Measurements from ENCODE around the gene FAM53A. TPM values are rescaled to one million over a fixed set of nuclear protein-coding genes. Genes with fewer than 3 reads are reported as not detected.

FAM53A gene
- total and polyA plus RNA-seq, 2 of the 13 experiments (the other 11 are each of a cell fraction or from before 2014, with no cell fraction given), result 0.48 to 1.1 TPM

DNA sequence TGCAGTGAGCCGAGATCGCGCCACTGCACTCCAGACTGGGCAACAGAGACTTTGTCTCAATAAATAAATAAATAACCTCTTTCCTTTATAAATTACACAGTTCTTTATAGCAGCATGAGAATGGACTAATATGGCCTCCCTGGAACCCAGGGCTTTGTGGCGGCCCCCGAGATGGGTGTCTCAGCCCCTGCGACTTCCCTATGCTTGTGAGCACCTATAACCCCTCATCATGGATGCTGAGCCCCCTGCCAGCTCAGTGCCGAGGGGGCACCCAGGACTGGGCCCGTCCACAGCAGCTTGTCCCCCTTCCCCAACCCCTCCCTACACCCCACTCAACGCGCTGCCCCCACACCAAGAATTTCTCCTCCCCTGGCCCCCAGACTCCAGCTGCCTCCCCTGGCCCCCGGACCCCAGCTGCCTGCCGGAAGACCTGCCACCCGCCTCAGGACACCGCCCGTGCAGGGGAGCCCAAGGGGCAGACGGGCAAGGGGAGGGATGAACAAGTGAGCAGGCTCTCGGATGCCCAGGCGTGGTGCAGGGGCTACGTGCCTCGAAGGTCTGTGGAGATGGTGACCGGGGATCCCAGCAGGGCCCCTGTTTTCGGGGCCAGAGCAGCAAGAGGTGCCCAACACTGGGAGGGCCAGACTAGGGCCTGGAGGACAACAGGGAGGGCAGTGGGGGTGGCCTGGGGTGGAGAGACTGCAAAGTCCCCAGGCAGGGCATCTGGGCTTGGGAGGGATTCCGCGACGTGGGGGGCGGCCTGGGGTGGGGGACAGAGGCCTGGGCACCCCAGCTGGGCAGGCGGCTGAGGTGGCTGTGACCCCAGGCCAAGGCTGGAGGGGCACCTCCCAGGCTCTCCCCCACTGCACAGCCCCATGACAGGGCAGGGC, 74.0 kb downstream of the FAM53A start (continued):
- TF ChIP-seq, protein P1, sequence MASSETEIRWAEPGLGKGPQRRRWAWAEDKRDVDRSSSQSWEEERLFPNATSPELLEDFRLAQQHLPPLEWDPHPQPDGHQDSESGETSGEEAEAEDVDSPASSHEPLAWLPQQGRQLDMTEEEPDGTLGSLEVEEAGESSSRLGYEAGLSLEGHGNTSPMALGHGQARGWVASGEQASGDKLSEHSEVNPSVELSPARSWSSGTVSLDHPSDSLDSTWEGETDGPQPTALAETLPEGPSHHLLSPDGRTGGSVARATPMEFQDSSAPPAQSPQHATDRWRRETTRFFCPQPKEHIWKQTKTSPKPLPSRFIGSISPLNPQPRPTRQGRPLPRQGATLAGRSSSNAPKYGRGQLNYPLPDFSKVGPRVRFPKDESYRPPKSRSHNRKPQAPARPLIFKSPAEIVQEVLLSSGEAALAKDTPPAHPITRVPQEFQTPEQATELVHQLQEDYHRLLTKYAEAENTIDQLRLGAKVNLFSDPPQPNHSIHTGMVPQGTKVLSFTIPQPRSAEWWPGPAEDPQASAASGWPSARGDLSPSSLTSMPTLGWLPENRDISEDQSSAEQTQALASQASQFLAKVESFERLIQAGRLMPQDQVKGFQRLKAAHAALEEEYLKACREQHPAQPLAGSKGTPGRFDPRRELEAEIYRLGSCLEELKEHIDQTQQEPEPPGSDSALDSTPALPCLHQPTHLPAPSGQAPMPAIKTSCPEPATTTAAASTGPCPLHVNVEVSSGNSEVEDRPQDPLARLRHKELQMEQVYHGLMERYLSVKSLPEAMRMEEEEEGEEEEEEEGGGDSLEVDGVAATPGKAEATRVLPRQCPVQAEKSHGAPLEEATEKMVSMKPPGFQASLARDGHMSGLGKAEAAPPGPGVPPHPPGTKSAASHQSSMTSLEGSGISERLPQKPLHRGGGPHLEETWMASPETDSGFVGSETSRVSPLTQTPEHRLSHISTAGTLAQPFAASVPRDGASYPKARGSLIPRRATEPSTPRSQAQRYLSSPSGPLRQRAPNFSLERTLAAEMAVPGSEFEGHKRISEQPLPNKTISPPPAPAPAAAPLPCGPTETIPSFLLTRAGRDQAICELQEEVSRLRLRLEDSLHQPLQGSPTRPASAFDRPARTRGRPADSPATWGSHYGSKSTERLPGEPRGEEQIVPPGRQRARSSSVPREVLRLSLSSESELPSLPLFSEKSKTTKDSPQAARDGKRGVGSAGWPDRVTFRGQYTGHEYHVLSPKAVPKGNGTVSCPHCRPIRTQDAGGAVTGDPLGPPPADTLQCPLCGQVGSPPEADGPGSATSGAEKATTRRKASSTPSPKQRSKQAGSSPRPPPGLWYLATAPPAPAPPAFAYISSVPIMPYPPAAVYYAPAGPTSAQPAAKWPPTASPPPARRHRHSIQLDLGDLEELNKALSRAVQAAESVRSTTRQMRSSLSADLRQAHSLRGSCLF (CRISPR knock-in tag; IDR thresholded peaks at IDR 0.05; ENCODE audit: borderline replicate concordance), result no peak

DNA sequence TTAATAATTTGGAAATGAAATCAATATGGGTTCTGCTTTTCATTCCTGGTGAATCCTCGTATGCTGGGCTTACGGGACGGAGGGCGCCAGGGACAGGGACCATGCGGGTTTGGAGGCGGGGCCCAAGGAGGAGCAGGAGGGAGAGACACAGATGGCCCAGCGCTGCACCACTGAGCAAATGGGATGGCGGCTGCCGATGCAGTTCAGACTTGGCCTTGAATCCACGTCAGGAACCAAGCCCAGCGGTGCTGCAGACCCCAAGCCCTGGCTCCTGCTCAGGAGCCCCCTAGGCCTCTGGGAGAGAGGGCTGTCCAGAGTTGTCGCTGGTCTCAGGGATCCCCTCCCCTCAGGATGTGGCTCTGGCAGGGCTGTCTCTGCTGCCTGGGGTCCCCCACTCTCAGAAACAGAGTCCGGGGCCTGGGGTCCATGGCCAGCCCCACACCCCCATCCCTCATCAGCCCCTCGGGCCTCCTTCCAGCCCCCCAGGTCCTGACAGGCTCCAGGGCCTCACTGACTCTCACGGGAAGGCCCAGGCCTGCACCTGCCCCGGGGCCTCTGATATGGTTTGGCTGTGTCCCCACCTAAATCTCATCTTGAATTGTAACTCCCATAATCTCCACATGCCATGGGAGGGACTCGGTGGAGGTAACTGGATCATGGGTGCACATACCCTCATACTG, 75.2 kb downstream of the FAM53A start:
- H2AFZ ChIP-seq (ENCODE audit: low read length), result no peak overlapping the region
- no peaks in the 10 kb centered on the region for H4K20me1 ChIP-seq (ENCODE audit: insufficient read depth, low read length)
- H3K9me3 ChIP-seq (ENCODE audit: low read length), result no peaks in the 10 kb centered on the region
- H3K27ac ChIP-seq (ENCODE audit: extremely low read length, insufficient read depth, low read length), result no peak overlapping the region
- FAIRE-seq, result no peak
- H3K4me1 ChIP-seq (ENCODE audit: insufficient read depth, low read length), result no peaks in the 10 kb centered on the region
- in situ Hi-C loops (cut with HindIII; ENCODE audit: extremely low pct_ligation_motif_present, low pct_unique_long_range_greater_than_20kb) (no loop called here), intact Hi-C loops (cut with micrococcal nuclease; ENCODE audit: unreplicated experiment) (no loop called here)
- H3K9ac ChIP-seq (ENCODE audit: insufficient read depth, low read depth, low read length), result no peak overlapping the region
- H3K4me2 ChIP-seq (ENCODE audit: low read depth, low read length), result no peak overlapping the region
- 22% methylated on average over 11 of the region's 17 CpGs for WGBS (ENCODE audit: low lambda C conversion rate)
- no peak for DNase-seq (ENCODE audit: low spot score)
- H3K79me2 ChIP-seq (ENCODE audit: insufficient read depth, low read length), result no peaks in the 10 kb centered on the region
- ChIA-PET POLR2A (no interaction called here), CTCF (ENCODE audit: low intra/inter-chr PET ratio, low total read pairs) (no interaction called here)
- no peak overlapping the region for H3K4me3 ChIP-seq (replicated peaks in 1 of 3; ENCODE audit: insufficient read depth in 1 of 3, low read depth in 2 of 3, low read length in 3 of 3)
- peaks cover 15 to 56% of the 10 kb centered on the region in 2 experiments; a peak in 4 of 5 replicates for H3K27me3 ChIP-seq (ENCODE audit: control insufficient read depth in 1 of 2, insufficient read depth in 2 of 2, low read length in 2 of 2)
- no peaks in the 10 kb centered on the region for H3K36me3 ChIP-seq (replicated peaks in 1 of 2; ENCODE audit: control insufficient read depth in 1 of 2, insufficient read depth in 2 of 2, low read length in 2 of 2)
- no peak for ATAC-seq
- BruUV-seq (replicated peaks), result no TSS peak
- TF ChIP-seq, protein P2, sequence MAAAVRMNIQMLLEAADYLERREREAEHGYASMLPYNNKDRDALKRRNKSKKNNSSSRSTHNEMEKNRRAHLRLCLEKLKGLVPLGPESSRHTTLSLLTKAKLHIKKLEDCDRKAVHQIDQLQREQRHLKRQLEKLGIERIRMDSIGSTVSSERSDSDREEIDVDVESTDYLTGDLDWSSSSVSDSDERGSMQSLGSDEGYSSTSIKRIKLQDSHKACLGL (CRISPR knock-in tag; IDR thresholded peaks at IDR 0.05), result no peak
- no peak for TF ChIP-seq STAT5B (CRISPR knock-in tag; IDR thresholded peaks at IDR 0.05)
- TF ChIP-seq ZZZ3 (CRISPR knock-in tag; IDR thresholded peaks at IDR 0.05; ENCODE audit: borderline replicate concordance), result no peak
- TF ChIP-seq ATM (IDR thresholded peaks at IDR 0.05; ENCODE audit: borderline replicate concordance), result no peak
- TF ChIP-seq TAF1 (CRISPR knock-in tag; IDR thresholded peaks at IDR 0.05), result no peak
- TF ChIP-seq FLYWCH1 (CRISPR knock-in tag; IDR thresholded peaks at IDR 0.05), result no peak
- no peak for TF ChIP-seq SALL1 (CRISPR knock-in tag; IDR thresholded peaks at IDR 0.05)
- no peak for TF ChIP-seq RFXAP (CRISPR knock-in tag; IDR thresholded peaks at IDR 0.05; ENCODE audit: borderline replicate concordance)
- TF ChIP-seq, protein P3, sequence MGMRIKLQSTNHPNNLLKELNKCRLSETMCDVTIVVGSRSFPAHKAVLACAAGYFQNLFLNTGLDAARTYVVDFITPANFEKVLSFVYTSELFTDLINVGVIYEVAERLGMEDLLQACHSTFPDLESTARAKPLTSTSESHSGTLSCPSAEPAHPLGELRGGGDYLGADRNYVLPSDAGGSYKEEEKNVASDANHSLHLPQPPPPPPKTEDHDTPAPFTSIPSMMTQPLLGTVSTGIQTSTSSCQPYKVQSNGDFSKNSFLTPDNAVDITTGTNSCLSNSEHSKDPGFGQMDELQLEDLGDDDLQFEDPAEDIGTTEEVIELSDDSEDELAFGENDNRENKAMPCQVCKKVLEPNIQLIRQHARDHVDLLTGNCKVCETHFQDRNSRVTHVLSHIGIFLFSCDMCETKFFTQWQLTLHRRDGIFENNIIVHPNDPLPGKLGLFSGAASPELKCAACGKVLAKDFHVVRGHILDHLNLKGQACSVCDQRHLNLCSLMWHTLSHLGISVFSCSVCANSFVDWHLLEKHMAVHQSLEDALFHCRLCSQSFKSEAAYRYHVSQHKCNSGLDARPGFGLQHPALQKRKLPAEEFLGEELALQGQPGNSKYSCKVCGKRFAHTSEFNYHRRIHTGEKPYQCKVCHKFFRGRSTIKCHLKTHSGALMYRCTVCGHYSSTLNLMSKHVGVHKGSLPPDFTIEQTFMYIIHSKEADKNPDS (CRISPR knock-in tag; IDR thresholded peaks at IDR 0.05), result no peak
- TF ChIP-seq ZNF879 (CRISPR knock-in tag; IDR thresholded peaks at IDR 0.05), result no peak

All from HepG2 (cell line).